Endothelial cell of umbilical vein (primary cell): ENCODE results near the gene HNMT. TPM values are rescaled to one million over a fixed set of nuclear protein-coding genes. Genes with fewer than 3 reads are reported as not detected.

ENCODE experiments used
- BruUV-seq: library from RNA; stranded (reverse); fragments of 400-500 nt; replicated peaks from 2 replicates; lab custom pipeline; 2021; lab: Mats Ljungman, UMichigan
- CTCF ChIA-PET: fragments of 300-600, 350-600 bp; sonication (Branson Sonifier 250); formaldehyde crosslinking; loops from one replicate; lab custom pipeline; 2021; ENCODE audit warnings: antibody characterized with exemption, inconsistent platforms; lab: Charles Lee
- POLR2A ChIA-PET: fragments of 300-600, 350-600 bp; sonication (Branson Sonifier 250); formaldehyde crosslinking; loops from one replicate; lab custom pipeline; 2021; ENCODE audit warnings: antibody characterized with exemption, inconsistent platforms; lab: Charles Lee
- DNase-seq: peaks from one replicate; pipeline ENCODE4 v3.0.0-alpha.2; 2011; ENCODE audit warnings: low read depth, low spot score
- FAIRE-seq: peaks from 2 replicates; lab custom pipeline; 2011; peaks lifted over from hg19 to GRCh38; lab: Jason Lieb, UNC
- H2AFZ ChIP-seq: 2 replicates; pipeline ENCODE4 v1.6.0; 2012; ENCODE audit warnings: low read depth, low read length, control low read depth, inconsistent platforms
- H3K27ac ChIP-seq: 2 replicates; pipeline ENCODE4 v1.5.1; 2011; ENCODE audit warnings: low read depth, mild to moderate bottlenecking, control low read depth, low read length, moderate library complexity; ENCODE audit not compliant: insufficient read depth
- H3K27me3 ChIP-seq, 2 experiments: 2 replicates each; pipeline versions ENCODE4 v1.6.0 to v1.6.1; 2011; ENCODE audit warnings: low read length in 2 of 2, mixed read lengths in 1 of 2; ENCODE audit not compliant: control insufficient read depth in 2 of 2, insufficient read depth in 2 of 2
- H3K36me3 ChIP-seq, 2 experiments: 2 replicates in 1 of 2; 3 replicates in 1 of 2; pipeline ENCODE4 v1.5.1; 2011; ENCODE audit warnings: low read length in 2 of 2, mild to moderate bottlenecking in 1 of 2, moderate library complexity in 1 of 2; ENCODE audit not compliant: control insufficient read depth in 2 of 2, insufficient read depth in 2 of 2; ENCODE audit errors: extremely low read depth in 1 of 2
- H3K4me1 ChIP-seq: 3 replicates; pipeline ENCODE4 v1.5.1; 2011; ENCODE audit warnings: mild to moderate bottlenecking, low read length; ENCODE audit not compliant: control insufficient read depth, insufficient read depth; ENCODE audit errors: extremely low read depth
- H3K4me2 ChIP-seq: 2 replicates; pipeline ENCODE4 v1.6.1; 2011; ENCODE audit warnings: low read length, control low read depth, mixed read lengths; ENCODE audit not compliant: insufficient read depth
- H3K4me3 ChIP-seq, 3 experiments: fragments of 200-600 bp in 1 of 3; sonication (generic), shearing (Covaris generic) in 1 of 3; replicated peaks in 1 of 3; 2 replicates each; pipeline ENCODE4 v1.5.1; 2011 to 2016; ENCODE audit warnings: control low read depth in 3 of 3, low read length in 3 of 3, mild to moderate bottlenecking in 2 of 3, inconsistent platforms in 1 of 3, low read depth in 1 of 3, moderate library complexity in 1 of 3; ENCODE audit not compliant: insufficient read depth in 1 of 3
- H3K79me2 ChIP-seq: 2 replicates; pipeline ENCODE4 v1.6.0; 2012; ENCODE audit warnings: low read length, inconsistent platforms; ENCODE audit not compliant: control insufficient read depth, insufficient read depth
- H3K9ac ChIP-seq: replicated peaks from 2 replicates; pipeline ENCODE3; 2011; ENCODE audit warnings: low read length, control low read depth; ENCODE audit not compliant: insufficient read depth; ENCODE audit errors: extremely low read depth
- H3K9me1 ChIP-seq: replicated peaks from 3 replicates; pipeline ENCODE4 v1.6.0; 2011; ENCODE audit warnings: mild to moderate bottlenecking, low read length; ENCODE audit not compliant: control insufficient read depth, insufficient read depth; ENCODE audit errors: extremely low read depth
- H3K9me3 ChIP-seq: replicated peaks from 2 replicates; pipeline ENCODE4 v1.5.1; 2012; ENCODE audit warnings: low read length, inconsistent platforms; ENCODE audit not compliant: control insufficient read depth, insufficient read depth
- H4K20me1 ChIP-seq: replicated peaks from 2 replicates; pipeline ENCODE3; 2011; ENCODE audit warnings: mild to moderate bottlenecking, low read length; ENCODE audit not compliant: control insufficient read depth, insufficient read depth; ENCODE audit errors: extremely low read depth
- EZH2 ChIP-seq: IDR thresholded peaks from 2 replicates; pipeline ENCODE4 v1.6.1; 2012; ENCODE audit warnings: borderline replicate concordance, low read depth, mild to moderate bottlenecking, moderate library complexity, low read length, inconsistent platforms; ENCODE audit not compliant: severe bottlenecking
- FOS ChIP-seq: IDR thresholded peaks from 2 replicates; pipeline ENCODE4 v1.6.1; 2011; ENCODE audit warnings: mild to moderate bottlenecking, low read length, moderate library complexity, borderline replicate concordance; ENCODE audit not compliant: insufficient read depth
- GATA2 ChIP-seq: IDR thresholded peaks from 2 replicates; pipeline ENCODE4 v1.7.0; 2011; ENCODE audit warnings: low read depth, mild to moderate bottlenecking, moderate library complexity, mixed read lengths, low read length; ENCODE audit not compliant: insufficient read length, insufficient read depth
- JUN ChIP-seq: IDR thresholded peaks from 2 replicates; pipeline ENCODE4 v1.6.1; 2011; ENCODE audit warnings: borderline replicate concordance, low read depth; ENCODE audit not compliant: insufficient read length, insufficient read depth
- MYC ChIP-seq: IDR thresholded peaks from one replicate; pipeline ENCODE4 v1.6.1; 2011; ENCODE audit warnings: mild to moderate bottlenecking, low read depth, low read length
- POLR2A ChIP-seq: IDR thresholded peaks from 2 replicates; pipeline ENCODE4 v1.6.1; 2012; ENCODE audit warnings: low read depth, mild to moderate bottlenecking, control low read depth, low read length
- POLR2AphosphoS5 ChIP-seq: IDR thresholded peaks from 2 replicates; pipeline ENCODE4 v1.6.1; 2012; ENCODE audit warnings: low read depth, mild to moderate bottlenecking, control low read depth, low read length, moderate library complexity; ENCODE audit not compliant: insufficient read depth
- dilution Hi-C: fragments of 300-500 bp; cut with MboI; formaldehyde crosslinking; loops from one replicate; pipeline ENCODE4 v1.15.0; 2019; ENCODE audit warnings: low sequenced_read_pairs; ENCODE audit not compliant: extremely low pct_ligation_motif_present
- intact Hi-C: fragments of 100-400 bp; cut with micrococcal nuclease; formaldehyde crosslinking; loops from one replicate; pipeline ENCODE4 v1.10.0; 2022
- polyA plus RNA-seq, 4 experiments: library from polyadenylated mRNA; depleted of rRNA in 3 of 4; stranded (reverse) in 3 of 4; unstranded in 1 of 4; fragments of >200 nt; gene quantifications; 2 replicates each; pipeline versions ENCODE4 v1.2.1 to v1.2.3, GENCODE V29; 2011 to 2012; ENCODE audit warnings: missing spikeins in 1 of 4
- total RNA-seq: library from RNA; stranded (reverse); gene quantifications from 2 replicates; pipeline ENCODE4 v1.2.3, GENCODE V29; 2021
- TF ChIP-seq, protein P1 (sequence below): IDR thresholded peaks from 2 replicates; pipeline ENCODE4 v1.6.1; 2011; ENCODE audit not compliant: insufficient read depth, insufficient read length
- TF ChIP-seq, protein P2 (sequence below), 2 donors: IDR thresholded peaks; 1 replicate in 1 of 2; 2 replicates in 1 of 2; pipeline ENCODE4 v1.5.1; 2011; ENCODE audit warnings: low read length in 2 of 2, mild to moderate bottlenecking in 2 of 2, moderate library complexity in 2 of 2, control low read depth in 1 of 2, inconsistent platforms in 1 of 2, low read depth in 1 of 2; ENCODE audit not compliant: insufficient read depth in 1 of 2; ENCODE audit errors: extremely low read depth in 1 of 2

HNMT gene
- total and polyA plus RNA-seq, 2 donors (not counting 3 experiments of a cell fraction or from before 2014, with no cell fraction given), result 8.6 to 16.9 TPM

DNA sequence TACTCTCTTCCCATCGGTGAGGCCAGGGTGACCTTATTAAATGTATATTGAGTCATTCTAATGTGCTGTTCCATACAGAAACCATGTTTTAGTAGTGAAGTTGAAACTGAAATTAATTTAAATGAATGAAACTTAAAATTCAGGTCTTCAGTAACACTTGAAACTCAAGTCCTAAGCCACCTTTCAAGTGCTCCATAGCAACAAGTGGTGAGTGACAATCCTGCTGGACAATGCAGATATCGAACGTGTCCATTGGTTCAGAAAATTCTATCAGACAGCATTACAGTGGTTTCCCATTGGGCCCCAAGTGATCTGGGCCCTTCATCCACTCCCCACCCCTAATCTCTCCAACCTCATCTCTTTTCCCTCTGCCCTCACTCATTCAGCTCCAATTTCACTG, 48.7 kb downstream of the HNMT start:
- no TSS peak for BruUV-seq
- FAIRE-seq (no peak), DNase-seq (no peak)
- Histone ChIP-seq H3K4me2 (no peak overlapping the region), H3K36me3 (no peaks in the 10 kb centered on the region), H3K4me1 (no peaks in the 10 kb centered on the region), H3K4me3 (no peak overlapping the region), H3K9ac (no peak overlapping the region), H3K79me2 (no peaks in the 10 kb centered on the region), H3K27ac (no peak overlapping the region), H3K9me1 (no peaks in the 10 kb centered on the region), H3K9me3 (no peaks in the 10 kb centered on the region), H2AFZ (no peak overlapping the region), H4K20me1 (no peaks in the 10 kb centered on the region), H3K27me3 (no peaks in the 10 kb centered on the region)
- dilution Hi-C loops, result no loop called here
- intact Hi-C loops, result no loop called here
- CTCF ChIA-PET, result no interaction called here
- POLR2A ChIA-PET, result no interaction called here
- TF ChIP-seq, protein P1, sequence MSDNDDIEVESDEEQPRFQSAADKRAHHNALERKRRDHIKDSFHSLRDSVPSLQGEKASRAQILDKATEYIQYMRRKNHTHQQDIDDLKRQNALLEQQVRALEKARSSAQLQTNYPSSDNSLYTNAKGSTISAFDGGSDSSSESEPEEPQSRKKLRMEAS, result no peak
- TF ChIP-seq MYC (no peak), GATA2 (no peak), JUN (no peak), EZH2 (no peak), POLR2AphosphoS5 (no peak), POLR2A (no peak), FOS (no peak)
- TF ChIP-seq, protein P2, sequence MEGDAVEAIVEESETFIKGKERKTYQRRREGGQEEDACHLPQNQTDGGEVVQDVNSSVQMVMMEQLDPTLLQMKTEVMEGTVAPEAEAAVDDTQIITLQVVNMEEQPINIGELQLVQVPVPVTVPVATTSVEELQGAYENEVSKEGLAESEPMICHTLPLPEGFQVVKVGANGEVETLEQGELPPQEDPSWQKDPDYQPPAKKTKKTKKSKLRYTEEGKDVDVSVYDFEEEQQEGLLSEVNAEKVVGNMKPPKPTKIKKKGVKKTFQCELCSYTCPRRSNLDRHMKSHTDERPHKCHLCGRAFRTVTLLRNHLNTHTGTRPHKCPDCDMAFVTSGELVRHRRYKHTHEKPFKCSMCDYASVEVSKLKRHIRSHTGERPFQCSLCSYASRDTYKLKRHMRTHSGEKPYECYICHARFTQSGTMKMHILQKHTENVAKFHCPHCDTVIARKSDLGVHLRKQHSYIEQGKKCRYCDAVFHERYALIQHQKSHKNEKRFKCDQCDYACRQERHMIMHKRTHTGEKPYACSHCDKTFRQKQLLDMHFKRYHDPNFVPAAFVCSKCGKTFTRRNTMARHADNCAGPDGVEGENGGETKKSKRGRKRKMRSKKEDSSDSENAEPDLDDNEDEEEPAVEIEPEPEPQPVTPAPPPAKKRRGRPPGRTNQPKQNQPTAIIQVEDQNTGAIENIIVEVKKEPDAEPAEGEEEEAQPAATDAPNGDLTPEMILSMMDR (IDR thresholded peaks at IDR 0.05; ENCODE audit: extremely low read depth in 1 of 2, insufficient read depth in 1 of 2, low read depth in 1 of 2, low read length in 2 of 2), result no peak
